ENCODE measurements around the gene OTOL1.
"Not testable (repeated sequence)": the region's sequence is repeated elsewhere in the genome, so short reads cannot be mapped to it uniquely, and the experiment has no call there.

OTOL1 gene

GRCh38 chr3:161471211-161471610, 25.4 kb upstream of the OTOL1 start:
- no peak for DNase-seq (ENCODE audit: low read depth)
- TF ChIP-seq MAX (IDR thresholded peaks at IDR 0.05; ENCODE audit: low read depth, low read length) (no peak), MYC (IDR thresholded peaks at IDR 0.05; ENCODE audit: low read depth, low read length) (no peak), POLR2A (IDR thresholded peaks at IDR 0.05; ENCODE audit: extremely low read depth, insufficient read length) (no peak), CTCF (IDR thresholded peaks at IDR 0.05; ENCODE audit: low read depth, low read length) (no peak)
- H3K4me3 ChIP-seq (ENCODE audit: low read depth, low read length): no peak overlapping the region

DNA sequence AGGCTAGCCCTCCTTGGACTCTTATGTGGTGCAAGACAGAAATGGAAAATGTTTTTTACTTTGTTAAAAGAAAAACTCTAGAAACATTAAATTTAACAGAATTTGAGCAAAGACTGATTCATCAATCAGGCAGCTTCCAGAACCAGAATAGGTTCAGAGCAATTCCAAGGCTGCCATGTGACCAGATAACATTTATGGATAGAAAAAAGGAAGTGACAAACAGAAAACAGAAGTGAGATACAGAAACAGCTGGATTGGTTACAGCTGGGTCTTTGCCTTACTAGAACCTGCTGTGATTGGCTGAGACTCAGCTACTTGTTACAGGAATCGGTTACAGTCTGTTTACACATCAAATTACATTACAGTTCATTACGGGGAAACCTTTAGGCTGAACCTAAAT, 22.5 kb upstream of the OTOL1 start:
- peak; percentile 17 for DNase-seq (ENCODE audit: low read depth)
- no peak for TF ChIP-seq MAX (IDR thresholded peaks at IDR 0.05; ENCODE audit: low read depth, low read length)
- no peak for TF ChIP-seq CTCF (IDR thresholded peaks at IDR 0.05; ENCODE audit: low read depth, low read length)
- no peak for TF ChIP-seq MYC (IDR thresholded peaks at IDR 0.05; ENCODE audit: low read depth, low read length)
- TF ChIP-seq POLR2A (IDR thresholded peaks at IDR 0.05; ENCODE audit: extremely low read depth, insufficient read length): no peak
- H3K4me3 ChIP-seq (ENCODE audit: low read depth, low read length): no peak overlapping the region

DNA sequence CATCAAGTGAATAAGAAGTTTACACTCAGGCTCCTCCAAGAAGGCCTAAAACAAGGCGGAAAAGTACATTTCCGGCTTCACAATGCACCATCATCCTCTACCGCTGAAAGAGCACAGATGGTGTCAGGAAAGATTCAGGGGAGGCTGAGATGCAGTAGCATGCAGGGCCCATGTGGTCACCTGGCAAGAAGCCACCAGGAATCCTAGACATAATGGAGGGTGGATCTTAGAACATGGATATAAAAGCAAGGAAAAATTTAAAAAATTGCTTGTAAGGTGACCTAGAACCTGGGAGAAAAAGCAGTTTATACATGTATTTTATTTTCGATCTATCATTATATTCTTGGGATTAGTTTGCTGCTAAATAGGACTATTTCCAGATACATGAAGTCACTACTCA, 21.9 kb upstream of the OTOL1 start:
- DNase-seq (ENCODE audit: low read depth): no peak
- H3K4me3 ChIP-seq (ENCODE audit: low read depth, low read length): no peak overlapping the region
- no peak for TF ChIP-seq MYC (IDR thresholded peaks at IDR 0.05; ENCODE audit: low read depth, low read length)
- no peak for TF ChIP-seq MAX (IDR thresholded peaks at IDR 0.05; ENCODE audit: low read depth, low read length)
- no peak for TF ChIP-seq POLR2A (IDR thresholded peaks at IDR 0.05; ENCODE audit: extremely low read depth, insufficient read length)
- TF ChIP-seq CTCF (IDR thresholded peaks at IDR 0.05; ENCODE audit: low read depth, low read length): no peak

- no peak overlapping the region for H3K4me3 ChIP-seq (ENCODE audit: low read depth, low read length)
- no peak for DNase-seq (ENCODE audit: low read depth)
- no peak for TF ChIP-seq MAX (IDR thresholded peaks at IDR 0.05; ENCODE audit: low read depth, low read length)
- TF ChIP-seq CTCF (IDR thresholded peaks at IDR 0.05; ENCODE audit: low read depth, low read length): no peak
- TF ChIP-seq POLR2A (IDR thresholded peaks at IDR 0.05; ENCODE audit: extremely low read depth, insufficient read length): no peak
These were observed 21.4 kb upstream of the OTOL1 start for GRCh38 chr3:161475206-161475605.

- no peak for DNase-seq (ENCODE audit: low read depth)
- no peak overlapping the region for H3K4me3 ChIP-seq (ENCODE audit: low read depth, low read length)
- TF ChIP-seq MAX (IDR thresholded peaks at IDR 0.05; ENCODE audit: low read depth, low read length): no peak
- TF ChIP-seq CTCF (IDR thresholded peaks at IDR 0.05; ENCODE audit: low read depth, low read length): no peak
- TF ChIP-seq POLR2A (IDR thresholded peaks at IDR 0.05; ENCODE audit: extremely low read depth, insufficient read length): no peak
These were observed 20.7 kb upstream of the OTOL1 start for GRCh38 chr3:161475905-161476304.

DNA sequence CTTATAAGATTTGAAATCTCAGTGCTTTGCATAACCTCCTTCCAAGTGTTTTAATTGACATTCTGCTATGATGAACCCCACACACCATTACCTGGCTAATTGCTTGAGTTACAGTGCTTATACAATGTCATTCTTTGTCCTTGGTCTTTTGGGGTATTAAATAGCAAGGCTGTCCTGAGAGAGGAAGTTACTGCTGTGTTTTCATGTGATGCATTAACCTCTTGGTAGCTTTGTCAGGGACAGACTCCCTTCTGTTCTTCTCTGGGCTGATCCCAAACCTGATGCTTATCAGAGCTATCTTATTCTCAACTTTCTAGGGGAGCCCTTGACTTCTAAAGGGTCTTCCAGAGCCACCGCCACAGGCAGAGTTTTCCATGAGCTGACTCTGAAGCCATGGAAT, 12.4 kb upstream of the OTOL1 start:
- TF ChIP-seq MYC (IDR thresholded peaks at IDR 0.05; ENCODE audit: low read depth, low read length) (no peak), CTCF (IDR thresholded peaks at IDR 0.05; ENCODE audit: low read depth, low read length) (no peak), POLR2A (IDR thresholded peaks at IDR 0.05; ENCODE audit: extremely low read depth, insufficient read length) (no peak), MAX (IDR thresholded peaks at IDR 0.05; ENCODE audit: low read depth, low read length) (no peak)
- DNase-seq (ENCODE audit: low read depth): no peak
- no peak overlapping the region for H3K4me3 ChIP-seq (ENCODE audit: low read depth, low read length)

GRCh38 chr3:161488284-161488683, 8.3 kb upstream of the OTOL1 start:
- not testable (repeated sequence) for DNase-seq (ENCODE audit: low read depth)

More at GRCh38 chr3:161488284-161488683, 8.3 kb upstream of the OTOL1 start:
- not testable (repeated sequence) for H3K4me3 ChIP-seq (ENCODE audit: low read depth, low read length)
